NCI-H1436 (cell line): ENCODE results near the gene MKNK1.
"Not testable (repeated sequence)": the region's sequence is repeated elsewhere in the genome, so short reads cannot be mapped to it uniquely, and the experiment has no call there.

Experiments
- DNase-seq: peaks from one replicate; lab custom pipeline; 2025; lab: John Stamatoyannopoulos, UW

MKNK1 gene

DNA sequence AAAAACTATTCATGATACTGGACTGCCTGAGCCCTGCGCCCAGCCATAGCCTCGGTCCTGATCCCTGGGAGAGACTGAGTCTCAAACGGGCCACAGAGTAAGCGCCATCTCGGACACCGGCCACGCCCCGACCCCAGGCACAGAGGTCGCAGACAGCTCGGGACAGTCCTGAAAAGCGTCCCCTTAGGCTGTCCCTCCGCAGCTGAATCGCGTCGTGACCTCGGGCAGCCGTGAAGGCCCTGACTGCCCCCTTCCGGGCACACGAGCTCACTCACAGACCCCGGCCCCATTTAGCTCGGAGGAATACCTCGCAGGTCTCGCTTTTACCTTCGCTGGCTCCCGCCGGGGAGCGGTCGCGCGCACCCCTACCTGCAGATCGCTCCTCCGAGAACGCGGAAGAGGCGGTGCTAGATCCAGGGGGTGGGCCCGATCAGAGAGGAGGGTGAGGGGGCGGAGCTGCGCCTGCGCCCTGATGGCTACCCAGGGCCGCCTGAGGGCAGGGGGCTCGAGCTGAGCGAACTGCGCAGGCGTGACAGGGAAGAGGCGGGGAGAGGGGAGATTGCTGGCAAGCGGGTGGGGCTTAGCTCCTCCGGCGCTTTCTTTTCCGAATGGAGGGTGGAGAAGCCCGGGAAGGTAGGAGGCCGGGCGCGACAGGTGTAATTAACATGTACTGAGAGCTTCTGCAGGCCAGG, at the start of gene MKNK1:
MKNK1 (minus strand) TSS at position 411 of the 692 bp plus-strand sequence. CDS start 20,941 bp downstream, outside the sequence.
- DNase-seq = peak; percentile 97

DNA sequence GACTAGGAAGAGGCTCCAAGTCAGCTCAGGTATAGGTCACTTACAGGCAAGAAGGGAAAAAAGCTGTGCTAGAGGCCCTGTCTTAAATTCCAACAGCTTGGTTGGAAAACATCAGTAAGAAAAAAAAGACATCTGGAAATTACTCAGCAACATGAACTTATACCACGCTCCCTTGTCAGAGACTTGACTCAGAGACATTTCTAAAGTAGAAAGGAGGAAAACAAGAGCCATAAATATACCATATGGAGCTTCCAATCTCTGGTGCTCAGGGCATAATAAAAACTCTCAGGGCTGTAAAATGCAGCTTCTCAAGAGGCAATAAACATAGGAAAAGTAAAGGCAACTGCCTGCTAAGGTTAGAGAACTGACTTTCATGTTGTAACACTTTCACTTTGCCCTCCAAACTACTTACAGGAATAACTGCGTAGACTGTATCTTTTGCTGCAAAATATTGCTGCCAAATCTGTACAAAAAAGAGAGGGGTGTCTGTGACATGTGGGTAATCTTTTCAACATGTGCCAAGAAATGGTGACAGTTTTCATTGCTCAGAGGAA, 49.4 kb upstream of the MKNK1 start:
- DNase-seq = no peak

DNA sequence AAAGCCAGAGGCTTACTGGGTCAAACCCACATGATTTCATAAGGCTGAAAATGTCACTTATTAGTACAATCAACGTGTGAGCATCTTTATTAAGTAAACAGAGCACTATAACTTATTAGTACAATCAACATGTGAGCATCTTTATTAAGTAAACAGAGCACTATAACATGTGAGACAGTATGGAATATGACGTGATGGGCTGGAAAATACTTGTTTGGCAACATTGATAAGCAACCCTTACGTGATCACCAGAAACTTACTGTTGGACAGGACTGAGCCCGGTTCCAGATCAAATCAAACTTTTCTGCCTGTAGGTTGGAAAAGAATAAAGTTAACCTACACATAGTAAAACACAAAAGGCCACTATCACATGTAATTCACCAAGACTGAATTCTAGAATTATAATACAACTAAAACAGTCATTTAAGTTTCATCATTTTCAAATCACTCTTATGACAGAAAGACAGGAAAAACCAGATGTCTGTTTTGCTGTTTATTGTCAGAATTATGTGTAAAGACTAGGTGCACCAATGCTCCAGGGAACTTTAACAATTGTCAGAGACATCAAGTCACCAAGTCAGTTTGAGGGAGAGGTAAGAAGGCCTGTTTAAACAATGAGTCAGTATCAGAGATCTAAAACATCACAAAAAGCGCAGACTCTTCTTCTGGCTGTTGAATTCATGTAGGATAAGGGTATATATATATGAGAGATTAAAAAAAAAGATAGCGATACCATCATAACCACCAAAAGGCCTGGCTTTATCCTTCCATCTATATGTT, 48.4 kb upstream of the MKNK1 start:
- DNase-seq = no peak

GRCh38 chr1:46651152-46651551, 47.1 kb upstream of the MKNK1 start:
- not testable (repeated sequence) for DNase-seq

DNA sequence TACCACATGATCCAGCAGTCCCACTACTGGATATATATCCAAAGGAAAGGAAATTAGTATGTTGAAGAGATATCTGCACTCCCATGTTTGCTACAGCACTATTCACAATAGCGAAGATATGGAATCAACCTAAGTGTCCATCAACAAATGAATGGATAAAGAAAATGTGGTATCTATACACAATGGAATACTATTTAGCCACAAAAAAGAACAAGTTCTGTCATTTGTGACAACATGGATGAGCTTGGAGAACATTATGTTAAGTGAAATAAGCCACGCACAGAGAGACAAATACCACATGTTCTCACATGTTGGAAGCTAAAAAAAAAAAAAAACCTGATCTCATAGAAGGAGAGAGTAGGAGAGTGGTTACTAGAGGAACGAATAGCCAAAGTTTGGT, 46.4 kb upstream of the MKNK1 start:
- DNase-seq = no peak

GRCh38 chr1:46649764-46650163, 45.7 kb upstream of the MKNK1 start:
- no peak for DNase-seq

- no peak for DNase-seq
These were observed 43.5 kb upstream of the MKNK1 start for GRCh38 chr1:46647611-46648010.

DNA sequence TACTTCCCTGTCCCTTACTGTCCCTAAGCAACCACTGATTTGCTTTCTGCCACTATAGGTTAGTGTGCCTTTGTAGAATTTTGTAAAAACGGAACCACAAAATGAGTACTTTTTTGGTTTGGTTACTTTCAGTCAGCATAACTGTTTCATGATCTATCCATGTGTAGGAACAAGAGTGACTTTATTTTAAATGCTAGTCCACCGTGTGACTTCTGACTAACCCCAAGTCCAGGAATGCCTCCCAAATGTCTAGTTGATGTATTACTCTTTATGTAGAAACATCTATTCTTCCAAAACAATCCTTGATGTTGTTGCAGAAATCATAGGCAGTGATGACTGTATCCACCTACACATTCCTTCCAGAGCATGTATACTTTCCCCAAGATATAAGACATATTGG, 42.8 kb upstream of the MKNK1 start:
- no peak for DNase-seq

- no peak for DNase-seq
These were observed 42.3 kb upstream of the MKNK1 start for GRCh38 chr1:46646331-46646730.

GRCh38 chr1:46645815-46646214, 41.7 kb upstream of the MKNK1 start:
- no peak for DNase-seq

GRCh38 chr1:46643368-46643775, 39.3 kb upstream of the MKNK1 start:
- DNase-seq = peak; percentile 31

GRCh38 chr1:46642115-46642680, 38.1 kb upstream of the MKNK1 start:
- no peak for DNase-seq

- DNase-seq = no peak
These were observed 35.5 kb upstream of the MKNK1 start for GRCh38 chr1:46639547-46639946.

DNA sequence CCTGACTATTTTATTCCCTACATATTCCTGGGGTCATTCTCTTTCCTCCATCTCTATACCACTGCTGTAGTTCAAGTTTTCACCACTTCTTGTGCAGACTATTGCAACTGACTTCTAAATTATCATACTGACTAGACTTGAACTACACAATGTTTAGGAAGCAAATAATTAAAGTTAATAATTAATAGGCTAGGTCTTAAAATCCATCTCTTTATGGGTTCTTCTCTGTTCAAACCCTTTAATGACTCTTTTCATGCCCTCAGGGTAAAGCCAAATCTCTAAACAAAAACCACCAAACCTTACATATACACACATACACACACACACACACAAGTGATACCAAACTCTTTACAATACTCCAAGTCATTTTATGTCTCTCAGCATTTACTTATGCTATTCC, 34.9 kb upstream of the MKNK1 start:
- DNase-seq = no peak

DNA sequence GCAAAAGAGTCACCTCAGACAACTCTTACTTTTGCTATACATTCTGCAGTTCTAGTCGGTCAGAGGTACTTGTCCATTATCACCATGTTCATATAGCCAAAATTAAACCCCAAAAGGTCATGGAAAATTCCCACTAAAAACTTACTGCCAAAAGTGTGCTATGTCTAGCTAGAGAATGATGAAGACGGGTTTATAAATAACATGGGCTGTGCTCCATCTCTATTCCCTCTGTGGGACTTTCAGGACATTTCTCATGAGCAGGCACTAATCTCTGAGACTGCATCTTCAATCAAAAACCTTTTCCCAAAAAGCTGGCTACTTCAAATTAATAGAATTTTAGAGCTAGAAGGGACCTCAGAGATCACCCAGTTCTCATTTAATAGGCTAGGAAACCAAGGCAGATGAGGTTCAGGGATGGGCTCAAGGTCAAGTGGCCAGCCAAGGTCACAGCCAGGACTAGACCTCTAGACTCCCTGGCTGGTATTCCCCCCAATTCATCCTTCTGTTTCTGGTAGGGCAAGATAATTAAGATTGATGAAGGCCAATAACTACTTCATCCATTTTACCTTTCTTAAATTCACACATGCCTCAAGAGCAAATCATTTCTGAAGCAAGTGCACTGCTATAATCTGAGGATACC, 33.5 kb upstream of the MKNK1 start:
- no peak for DNase-seq

DNA sequence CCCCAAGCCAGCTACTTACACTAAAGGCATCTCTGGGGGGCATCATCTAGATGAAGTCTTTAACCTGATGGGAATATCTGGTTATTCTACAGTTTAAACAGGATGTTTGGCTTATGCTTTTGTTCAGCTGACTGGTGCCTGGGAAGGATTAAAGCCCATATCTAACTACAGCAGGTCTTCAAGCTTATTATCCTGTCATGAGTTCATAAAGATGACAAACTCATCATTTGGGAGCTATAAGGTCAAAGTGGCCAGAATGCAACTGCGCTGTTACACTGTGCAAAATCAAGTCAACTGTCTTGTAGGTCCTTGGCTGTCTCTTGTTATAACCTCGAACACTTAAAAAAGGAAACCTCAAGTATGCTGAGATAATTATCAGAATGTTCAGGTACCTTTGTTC, 31.1 kb upstream of the MKNK1 start:
- DNase-seq = no peak

GRCh38 chr1:46630719-46631118, 26.7 kb upstream of the MKNK1 start:
- DNase-seq = no peak

- DNase-seq = no peak
These were observed 19.9 kb upstream of the MKNK1 start for GRCh38 chr1:46623743-46624644.

GRCh38 chr1:46622344-46622743, 18.3 kb upstream of the MKNK1 start:
- no peak for DNase-seq

- DNase-seq = no peak
These were observed 17.9 kb upstream of the MKNK1 start for GRCh38 chr1:46621930-46622329.

GRCh38 chr1:46619656-46620258, 15.7 kb upstream of the MKNK1 start:
- no peak for DNase-seq
